SK-N-SH treated with all-trans-retinoic acid at 6 μM for 48 hours (cell line): ENCODE results near the gene RHOG.

ENCODE experiments used
- ATAC-seq: fragments of 200-7000 bp; cut with Tn5 transposase; 3 replicates; pipeline ENCODE4 v1.9.1; 2020; ENCODE audit warnings: mild to moderate bottlenecking, moderate library complexity
- ARNTL ChIP-seq: fragments of 450-650 bp; formaldehyde crosslinking; IDR thresholded peaks from 2 replicates; pipeline ENCODE4 v1.5.0; 2020; ENCODE audit warnings: low read depth, mild to moderate bottlenecking, moderate library complexity, borderline replicate concordance
- BACH2 ChIP-seq: fragments of 250-450 bp; sonication (Bioruptor Pico); IDR thresholded peaks from 2 replicates; pipeline ENCODE4 v1.9.0; 2021; ENCODE audit warnings: mild to moderate bottlenecking, borderline replicate concordance
- CSDC2 ChIP-seq: fragments of 250-450 bp; sonication (Bioruptor Pico); IDR thresholded peaks from 2 replicates; pipeline ENCODE4 v1.5.0; 2020; ENCODE audit warnings: mild to moderate bottlenecking, moderate library complexity
- ESRRG ChIP-seq: fragments of 250-450 bp; sonication (Bioruptor Pico); IDR thresholded peaks from 2 replicates; pipeline ENCODE4 v1.6.1; 2021; ENCODE audit warnings: mild to moderate bottlenecking
- GLIS3 ChIP-seq: fragments of 250-450 bp; sonication (Bioruptor Pico); IDR thresholded peaks from 2 replicates; pipeline ENCODE4 v1.5.0; 2020; ENCODE audit warnings: mild to moderate bottlenecking, moderate library complexity
- ISL1 ChIP-seq: fragments of 250-450 bp; sonication (Bioruptor Pico); IDR thresholded peaks from 2 replicates; pipeline ENCODE4 v2.1.2; 2022; ENCODE audit warnings: mild to moderate bottlenecking, moderate library complexity
- OSR1 ChIP-seq: fragments of 250-450 bp; sonication (Bioruptor Pico); IDR thresholded peaks from 2 replicates; pipeline ENCODE4 v1.8.0; 2022; ENCODE audit warnings: moderate library complexity, mild to moderate bottlenecking, inconsistent platforms
- PPARA ChIP-seq: fragments of 250-450 bp; sonication (Bioruptor Pico); IDR thresholded peaks from 2 replicates; pipeline ENCODE4 v1.5.0; 2020; ENCODE audit warnings: mild to moderate bottlenecking, borderline replicate concordance
- RARB ChIP-seq: fragments of 250-450 bp; sonication (Bioruptor Pico); IDR thresholded peaks from 2 replicates; pipeline ENCODE4 v1.8.0; 2021; ENCODE audit warnings: mild to moderate bottlenecking, moderate library complexity
- SNAI2 ChIP-seq: fragments of 250-450 bp; sonication (Bioruptor Pico); IDR thresholded peaks from 2 replicates; pipeline ENCODE4 v1.5.0; 2020; ENCODE audit warnings: mild to moderate bottlenecking, moderate library complexity
- TCF4 ChIP-seq: fragments of 250-450 bp; sonication (Bioruptor Pico); IDR thresholded peaks from 2 replicates; pipeline ENCODE4 v1.8.0; 2021; ENCODE audit warnings: mild to moderate bottlenecking, moderate library complexity, borderline replicate concordance
- TOX ChIP-seq: fragments of 250-450 bp; sonication (Bioruptor Pico); IDR thresholded peaks from 2 replicates; pipeline ENCODE4 v1.8.0; 2021; ENCODE audit warnings: mild to moderate bottlenecking, moderate library complexity, borderline replicate concordance
- ZC3H10 ChIP-seq: fragments of 250-450 bp; sonication (Bioruptor Pico); IDR thresholded peaks from 2 replicates; pipeline ENCODE4 v1.5.1; 2021; ENCODE audit warnings: mild to moderate bottlenecking, moderate library complexity
- ZFP3 ChIP-seq: fragments of 250-450 bp; sonication (Bioruptor Pico); IDR thresholded peaks from 2 replicates; pipeline ENCODE4 v1.5.0; 2020; ENCODE audit warnings: mild to moderate bottlenecking, moderate library complexity
- ZFP30 ChIP-seq: fragments of 450-650 bp; formaldehyde crosslinking; IDR thresholded peaks from 2 replicates; pipeline ENCODE4 v1.5.0; 2022; ENCODE audit warnings: mild to moderate bottlenecking, moderate library complexity
- ZNF70 ChIP-seq: fragments of 450-650 bp; formaldehyde crosslinking; IDR thresholded peaks from 2 replicates; pipeline ENCODE4 v1.5.0; 2020; ENCODE audit warnings: mild to moderate bottlenecking, moderate library complexity
- ZNF8 ChIP-seq: fragments of 450-650 bp; formaldehyde crosslinking; IDR thresholded peaks from 2 replicates; pipeline ENCODE4 v1.5.0; 2020; ENCODE audit warnings: mild to moderate bottlenecking, moderate library complexity
- TF ChIP-seq, protein P1 (sequence below): fragments of 250-450 bp; sonication (Bioruptor Pico); IDR thresholded peaks from 2 replicates; pipeline ENCODE4 v1.8.0; 2021; ENCODE audit warnings: low read depth, mild to moderate bottlenecking, moderate library complexity, borderline replicate concordance
- TF ChIP-seq, protein P2 (sequence below): fragments of 250-450 bp; sonication (Bioruptor Pico); IDR thresholded peaks from 2 replicates; pipeline ENCODE4 v1.5.0; 2020; ENCODE audit warnings: mild to moderate bottlenecking, moderate library complexity
- TF ChIP-seq, protein P3 (sequence below): fragments of 250-450 bp; sonication (Bioruptor Pico); IDR thresholded peaks from 2 replicates; pipeline ENCODE4 v1.5.1; 2020; ENCODE audit warnings: low read depth, mild to moderate bottlenecking, moderate library complexity
- TF ChIP-seq, protein P4 (sequence below): fragments of 250-450 bp; sonication (Bioruptor Pico); IDR thresholded peaks from 2 replicates; pipeline ENCODE4 v1.5.1; 2021; ENCODE audit warnings: mild to moderate bottlenecking, moderate library complexity

Gene RHOG

DNA sequence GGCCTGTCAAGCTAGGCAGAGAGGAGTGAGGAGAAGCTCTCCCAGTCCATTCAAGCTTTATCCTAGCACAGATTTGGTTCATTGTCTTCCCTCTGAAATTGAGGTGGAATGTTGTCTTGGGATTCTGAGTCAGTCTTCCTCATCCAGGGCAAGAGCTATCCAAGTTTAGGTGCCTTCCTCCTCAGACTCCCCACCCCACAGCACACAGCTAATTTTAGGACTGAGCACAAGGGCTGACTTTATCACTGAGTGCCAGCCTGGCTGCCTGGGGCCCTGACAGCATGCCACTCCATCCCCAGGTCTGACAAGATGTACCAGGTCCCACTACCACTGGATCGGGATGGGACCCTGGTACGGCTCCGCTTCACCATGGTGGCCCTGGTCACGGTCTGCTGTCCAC lies 29.8 kb downstream of the RHOG start:
- TF ChIP-seq OSR1 (CRISPR knock-in tag) (no peak), GLIS3 (CRISPR knock-in tag) (no peak), PPARA (no peak), BACH2 (CRISPR knock-in tag) (no peak), TOX (CRISPR knock-in tag) (no peak), ZC3H10 (CRISPR knock-in tag) (no peak), SNAI2 (CRISPR knock-in tag) (no peak), ESRRG (CRISPR knock-in tag) (no peak), ARNTL (CRISPR knock-in tag) (no peak), RARB (CRISPR knock-in tag) (no peak), ZNF8 (no peak)
- TF ChIP-seq, protein P1, sequence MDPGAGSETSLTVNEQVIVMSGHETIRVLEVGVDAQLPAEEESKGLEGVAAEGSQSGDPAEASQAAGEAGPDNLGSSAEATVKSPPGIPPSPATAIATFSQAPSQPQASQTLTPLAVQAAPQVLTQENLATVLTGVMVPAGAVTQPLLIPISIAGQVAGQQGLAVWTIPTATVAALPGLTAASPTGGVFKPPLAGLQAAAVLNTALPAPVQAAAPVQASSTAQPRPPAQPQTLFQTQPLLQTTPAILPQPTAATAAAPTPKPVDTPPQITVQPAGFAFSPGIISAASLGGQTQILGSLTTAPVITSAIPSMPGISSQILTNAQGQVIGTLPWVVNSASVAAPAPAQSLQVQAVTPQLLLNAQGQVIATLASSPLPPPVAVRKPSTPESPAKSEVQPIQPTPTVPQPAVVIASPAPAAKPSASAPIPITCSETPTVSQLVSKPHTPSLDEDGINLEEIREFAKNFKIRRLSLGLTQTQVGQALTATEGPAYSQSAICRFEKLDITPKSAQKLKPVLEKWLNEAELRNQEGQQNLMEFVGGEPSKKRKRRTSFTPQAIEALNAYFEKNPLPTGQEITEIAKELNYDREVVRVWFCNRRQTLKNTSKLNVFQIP (CRISPR knock-in tag), result no peak
- TF ChIP-seq, protein P2, sequence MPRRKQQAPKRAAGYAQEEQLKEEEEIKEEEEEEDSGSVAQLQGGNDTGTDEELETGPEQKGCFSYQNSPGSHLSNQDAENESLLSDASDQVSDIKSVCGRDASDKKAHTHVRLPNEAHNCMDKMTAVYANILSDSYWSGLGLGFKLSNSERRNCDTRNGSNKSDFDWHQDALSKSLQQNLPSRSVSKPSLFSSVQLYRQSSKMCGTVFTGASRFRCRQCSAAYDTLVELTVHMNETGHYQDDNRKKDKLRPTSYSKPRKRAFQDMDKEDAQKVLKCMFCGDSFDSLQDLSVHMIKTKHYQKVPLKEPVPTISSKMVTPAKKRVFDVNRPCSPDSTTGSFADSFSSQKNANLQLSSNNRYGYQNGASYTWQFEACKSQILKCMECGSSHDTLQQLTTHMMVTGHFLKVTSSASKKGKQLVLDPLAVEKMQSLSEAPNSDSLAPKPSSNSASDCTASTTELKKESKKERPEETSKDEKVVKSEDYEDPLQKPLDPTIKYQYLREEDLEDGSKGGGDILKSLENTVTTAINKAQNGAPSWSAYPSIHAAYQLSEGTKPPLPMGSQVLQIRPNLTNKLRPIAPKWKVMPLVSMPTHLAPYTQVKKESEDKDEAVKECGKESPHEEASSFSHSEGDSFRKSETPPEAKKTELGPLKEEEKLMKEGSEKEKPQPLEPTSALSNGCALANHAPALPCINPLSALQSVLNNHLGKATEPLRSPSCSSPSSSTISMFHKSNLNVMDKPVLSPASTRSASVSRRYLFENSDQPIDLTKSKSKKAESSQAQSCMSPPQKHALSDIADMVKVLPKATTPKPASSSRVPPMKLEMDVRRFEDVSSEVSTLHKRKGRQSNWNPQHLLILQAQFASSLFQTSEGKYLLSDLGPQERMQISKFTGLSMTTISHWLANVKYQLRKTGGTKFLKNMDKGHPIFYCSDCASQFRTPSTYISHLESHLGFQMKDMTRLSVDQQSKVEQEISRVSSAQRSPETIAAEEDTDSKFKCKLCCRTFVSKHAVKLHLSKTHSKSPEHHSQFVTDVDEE (CRISPR knock-in tag), result no peak
- TF ChIP-seq, protein P3, sequence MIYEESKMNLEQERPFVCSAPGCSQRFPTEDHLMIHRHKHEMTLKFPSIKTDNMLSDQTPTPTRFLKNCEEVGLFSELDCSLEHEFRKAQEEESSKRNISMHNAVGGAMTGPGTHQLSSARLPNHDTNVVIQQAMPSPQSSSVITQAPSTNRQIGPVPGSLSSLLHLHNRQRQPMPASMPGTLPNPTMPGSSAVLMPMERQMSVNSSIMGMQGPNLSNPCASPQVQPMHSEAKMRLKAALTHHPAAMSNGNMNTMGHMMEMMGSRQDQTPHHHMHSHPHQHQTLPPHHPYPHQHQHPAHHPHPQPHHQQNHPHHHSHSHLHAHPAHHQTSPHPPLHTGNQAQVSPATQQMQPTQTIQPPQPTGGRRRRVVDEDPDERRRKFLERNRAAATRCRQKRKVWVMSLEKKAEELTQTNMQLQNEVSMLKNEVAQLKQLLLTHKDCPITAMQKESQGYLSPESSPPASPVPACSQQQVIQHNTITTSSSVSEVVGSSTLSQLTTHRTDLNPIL (CRISPR knock-in tag), result no peak
- TF ChIP-seq, all 23 proteins: peak for 0
- ATAC-seq, result no peak

DNA sequence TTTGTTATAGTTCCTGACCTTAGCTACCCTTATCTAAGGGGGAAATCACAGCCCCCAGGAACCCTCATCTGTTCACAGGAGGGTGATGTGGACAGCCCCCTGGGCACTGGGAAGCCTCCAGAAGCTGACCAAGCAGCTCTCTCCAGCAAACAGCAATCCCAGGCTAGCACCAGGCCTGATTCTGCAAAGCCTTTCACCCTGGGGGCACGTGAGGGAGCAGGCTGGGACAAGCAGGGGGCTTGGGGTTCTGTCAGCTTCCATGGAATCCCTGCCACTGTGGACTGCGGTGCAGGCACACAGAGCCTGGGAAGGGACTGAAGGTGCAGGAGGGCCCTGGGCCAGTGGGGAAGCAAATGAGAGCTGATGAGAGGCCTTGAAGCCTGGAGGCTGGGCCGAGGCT lies 30.3 kb downstream of the RHOG start:
- ATAC-seq, result no peak
- TF ChIP-seq ZC3H10 (CRISPR knock-in tag), result no peak
- TF ChIP-seq ISL1 (CRISPR knock-in tag), result no peak
- TF ChIP-seq CSDC2, result no peak
- no peak for TF ChIP-seq BACH2 (CRISPR knock-in tag)
- TF ChIP-seq ZFP3 (CRISPR knock-in tag), result no peak
- TF ChIP-seq, protein P2 (CRISPR knock-in tag), result no peak
- TF ChIP-seq PPARA, result no peak
- TF ChIP-seq OSR1 (CRISPR knock-in tag), result no peak
- TF ChIP-seq ZFP30 (CRISPR knock-in tag), result no peak
- TF ChIP-seq RARB (CRISPR knock-in tag), result no peak
- no peak for TF ChIP-seq TOX (CRISPR knock-in tag)
- TF ChIP-seq ARNTL (CRISPR knock-in tag), result no peak
- no peak for TF ChIP-seq ESRRG (CRISPR knock-in tag)
- TF ChIP-seq, protein P4, sequence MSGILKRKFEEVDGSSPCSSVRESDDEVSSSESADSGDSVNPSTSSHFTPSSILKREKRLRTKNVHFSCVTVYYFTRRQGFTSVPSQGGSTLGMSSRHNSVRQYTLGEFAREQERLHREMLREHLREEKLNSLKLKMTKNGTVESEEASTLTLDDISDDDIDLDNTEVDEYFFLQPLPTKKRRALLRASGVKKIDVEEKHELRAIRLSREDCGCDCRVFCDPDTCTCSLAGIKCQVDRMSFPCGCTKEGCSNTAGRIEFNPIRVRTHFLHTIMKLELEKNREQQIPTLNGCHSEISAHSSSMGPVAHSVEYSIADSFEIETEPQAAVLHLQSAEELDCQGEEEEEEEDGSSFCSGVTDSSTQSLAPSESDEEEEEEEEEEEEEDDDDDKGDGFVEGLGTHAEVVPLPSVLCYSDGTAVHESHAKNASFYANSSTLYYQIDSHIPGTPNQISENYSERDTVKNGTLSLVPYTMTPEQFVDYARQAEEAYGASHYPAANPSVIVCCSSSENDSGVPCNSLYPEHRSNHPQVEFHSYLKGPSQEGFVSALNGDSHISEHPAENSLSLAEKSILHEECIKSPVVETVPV (CRISPR knock-in tag), result no peak
- TF ChIP-seq GLIS3 (CRISPR knock-in tag), result no peak
- TF ChIP-seq ZNF8, result no peak

DNA sequence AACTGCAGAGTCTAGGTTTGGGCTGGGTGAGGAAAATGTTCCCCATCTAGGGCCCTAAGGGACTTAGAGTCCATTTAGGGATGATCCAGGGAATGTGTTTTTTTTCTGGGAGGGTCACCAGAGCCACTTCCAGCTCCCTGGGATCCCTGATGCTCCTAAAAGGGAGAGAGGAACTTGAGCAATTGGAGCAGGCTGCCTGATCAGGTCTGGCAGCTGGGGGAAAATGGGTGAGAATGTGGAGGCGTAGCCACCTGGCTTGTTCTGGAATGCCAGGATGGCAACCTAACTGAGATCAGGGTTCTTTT lies 31.2 kb downstream of the RHOG start:
- TF ChIP-seq OSR1 (CRISPR knock-in tag) (no peak), ESRRG (CRISPR knock-in tag) (no peak), TCF4 (CRISPR knock-in tag) (no peak), ZNF70 (CRISPR knock-in tag) (no peak), BACH2 (CRISPR knock-in tag) (no peak)
- ATAC-seq, result no peak
